SW480 (cell line): ENCODE measurements around the gene TMEM63B.
"Not testable (repeated sequence)": the region's sequence is repeated elsewhere in the genome, so short reads cannot be mapped to it uniquely, and the experiment has no call there.

Experiments
- DNase-seq: peaks from one replicate; pipeline ENCODE4 v3.0.0-alpha.2; 2016; ENCODE audit warnings: low spot score

The TMEM63B gene

DNA sequence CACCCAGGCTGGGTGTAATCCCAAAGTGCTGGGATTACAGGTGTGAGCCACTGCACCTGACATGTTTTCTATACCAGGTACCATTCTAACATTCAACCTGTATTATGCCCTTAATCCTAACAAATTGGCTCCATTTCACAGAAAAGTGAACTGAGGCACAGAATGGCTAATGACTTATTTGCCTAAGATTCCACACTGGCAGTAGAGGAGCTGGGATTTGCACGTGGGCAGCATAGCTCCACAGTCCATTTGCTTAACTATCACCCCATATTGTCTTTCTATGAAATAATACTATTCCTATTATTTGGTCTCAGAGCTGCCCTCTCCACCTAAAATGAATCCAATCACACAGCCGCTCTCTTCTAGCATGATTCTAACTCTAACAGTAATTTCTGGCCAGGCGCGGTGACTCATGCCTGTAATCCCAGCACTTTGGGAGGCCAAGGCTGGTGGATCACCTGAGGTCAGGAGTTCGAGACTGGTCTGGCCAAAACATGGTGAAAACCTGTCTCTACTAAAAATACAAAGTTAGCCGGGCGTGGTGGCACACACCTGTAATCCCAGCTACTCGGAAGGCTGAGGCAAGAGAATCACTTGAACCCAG is 66.1 kb downstream of the TMEM63B start:
- no peak for DNase-seq

DNA sequence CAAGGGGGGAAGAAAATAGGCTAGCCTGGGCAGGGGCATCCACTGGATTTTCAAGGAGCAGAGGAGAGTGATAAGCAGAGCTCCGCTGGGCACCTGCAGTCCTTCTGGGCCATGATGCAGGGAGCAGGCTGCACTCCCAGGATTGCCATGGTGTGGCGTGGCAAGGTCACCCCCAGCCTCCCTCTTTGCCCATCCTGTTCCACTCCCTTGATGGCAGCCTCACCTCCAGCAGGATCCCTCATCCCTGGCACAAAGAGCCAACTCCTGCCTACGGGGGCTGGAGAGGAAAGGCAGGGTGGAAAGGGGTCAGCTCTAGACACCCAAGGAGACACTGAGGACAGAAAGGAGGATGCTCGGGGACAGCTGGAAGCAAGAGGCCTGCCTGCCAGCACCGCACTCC is 67.0 kb downstream of the TMEM63B start:
- DNase-seq: no peak

DNA sequence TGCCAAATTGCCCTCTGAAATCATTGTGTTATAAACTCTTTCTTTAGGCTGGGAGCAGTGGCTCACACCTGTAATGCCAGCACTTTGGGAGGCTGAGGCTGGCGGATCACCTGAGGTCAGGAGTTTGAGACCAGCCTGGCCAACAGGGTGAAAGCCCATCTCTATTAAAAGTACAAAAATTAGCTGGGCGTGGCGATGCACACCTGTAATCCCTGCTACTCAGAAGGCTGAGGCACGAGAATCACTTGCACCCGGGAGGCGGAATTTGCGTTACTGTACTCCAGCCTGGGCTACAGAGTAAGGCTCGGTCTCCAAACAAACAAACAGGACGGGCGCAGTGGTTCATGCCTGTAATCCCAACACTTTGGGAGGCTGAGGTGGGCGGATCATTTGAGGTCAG is 69.0 kb downstream of the TMEM63B start:
- DNase-seq: not testable (repeated sequence)

DNA sequence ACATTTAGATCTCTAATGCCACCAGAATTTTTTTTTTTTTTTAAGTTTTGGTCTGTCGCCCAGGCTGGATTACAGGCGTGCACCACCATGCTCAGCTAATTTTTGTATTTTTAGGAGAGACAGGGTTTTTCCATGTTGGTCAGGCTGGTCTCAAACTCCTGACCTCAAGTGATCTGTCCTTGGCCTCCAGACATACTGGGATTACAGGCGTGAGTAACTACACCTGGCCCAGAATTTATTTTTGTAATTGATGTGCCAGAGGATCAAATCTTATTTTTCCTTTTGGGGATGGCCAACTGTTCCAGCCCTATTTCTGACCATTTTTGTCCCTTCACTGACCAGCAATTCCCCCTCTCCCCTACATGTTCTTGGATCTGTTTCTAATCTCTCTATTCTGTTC is 71.3 kb downstream of the TMEM63B start:
- no peak for DNase-seq

DNA sequence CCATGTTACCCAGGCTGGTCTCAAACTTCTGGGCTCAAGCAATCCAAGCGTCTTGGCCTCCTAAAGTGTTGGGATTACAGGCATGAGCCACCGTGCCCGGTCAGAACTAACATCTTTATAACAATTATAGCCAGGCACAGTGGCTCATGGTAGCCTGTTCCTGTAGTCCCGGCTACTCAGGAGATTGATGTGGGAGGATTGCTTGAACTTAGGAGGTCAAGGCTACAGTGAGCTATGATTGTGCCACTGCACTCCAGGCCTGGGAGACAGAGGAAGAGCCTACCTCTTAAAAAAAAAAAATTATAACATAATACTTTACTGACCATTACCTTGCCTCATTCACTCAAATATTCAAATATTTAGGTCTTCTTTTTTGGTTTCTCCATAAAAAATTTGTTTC is 72.5 kb downstream of the TMEM63B start:
- no peak for DNase-seq

DNA sequence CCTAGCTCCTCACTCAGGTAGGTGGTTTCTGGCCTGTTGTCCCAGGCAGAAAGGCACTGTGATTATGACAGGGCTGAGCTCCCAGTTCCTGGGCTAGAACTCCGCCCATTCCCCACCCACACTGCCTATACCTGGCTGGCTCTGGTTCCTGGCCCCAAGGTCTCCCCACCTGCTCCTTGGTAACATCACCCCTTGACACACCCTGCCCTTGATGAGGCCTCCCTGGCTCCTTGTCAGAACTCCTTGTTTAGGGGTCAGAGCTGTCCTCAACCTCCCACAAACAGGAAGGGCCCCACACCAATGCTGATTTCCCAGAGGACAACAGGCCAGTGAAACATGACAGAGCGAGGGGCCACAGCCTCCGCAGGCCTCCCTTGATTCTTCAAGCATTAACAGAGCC is 73.8 kb downstream of the TMEM63B start:
- no peak for DNase-seq

DNA sequence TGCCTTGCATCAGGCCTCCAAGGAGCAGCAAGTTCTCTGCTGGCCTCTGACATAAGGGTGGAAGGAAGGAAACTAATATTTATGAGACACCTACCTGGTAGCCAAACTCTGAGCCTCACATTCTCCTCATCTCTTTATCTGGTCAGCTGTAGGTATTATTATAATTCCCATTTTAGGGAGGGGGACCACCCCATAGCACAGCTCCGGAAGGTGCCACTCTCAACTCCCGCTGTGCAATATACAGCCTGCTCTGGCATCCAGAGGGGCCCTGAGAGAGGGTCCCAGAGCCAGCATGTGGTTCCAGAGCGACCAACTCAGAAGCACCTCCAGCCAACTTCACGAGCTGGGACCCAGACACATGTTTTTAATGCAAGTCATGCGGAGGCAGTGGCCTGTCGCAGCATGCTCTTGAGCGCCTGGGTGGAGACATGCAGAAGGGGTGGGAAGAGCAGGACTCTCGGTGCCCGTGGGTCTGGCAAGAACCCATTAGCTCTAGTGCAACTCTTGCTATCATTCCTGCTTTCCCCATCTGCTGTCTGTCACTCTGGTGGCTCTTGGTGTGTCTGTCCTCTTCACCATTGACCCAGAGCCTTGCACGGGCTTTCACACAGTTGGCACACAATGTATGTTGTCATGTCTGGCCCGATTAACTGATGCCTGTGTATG is 74.4 kb downstream of the TMEM63B start:
- no peak for DNase-seq

DNA sequence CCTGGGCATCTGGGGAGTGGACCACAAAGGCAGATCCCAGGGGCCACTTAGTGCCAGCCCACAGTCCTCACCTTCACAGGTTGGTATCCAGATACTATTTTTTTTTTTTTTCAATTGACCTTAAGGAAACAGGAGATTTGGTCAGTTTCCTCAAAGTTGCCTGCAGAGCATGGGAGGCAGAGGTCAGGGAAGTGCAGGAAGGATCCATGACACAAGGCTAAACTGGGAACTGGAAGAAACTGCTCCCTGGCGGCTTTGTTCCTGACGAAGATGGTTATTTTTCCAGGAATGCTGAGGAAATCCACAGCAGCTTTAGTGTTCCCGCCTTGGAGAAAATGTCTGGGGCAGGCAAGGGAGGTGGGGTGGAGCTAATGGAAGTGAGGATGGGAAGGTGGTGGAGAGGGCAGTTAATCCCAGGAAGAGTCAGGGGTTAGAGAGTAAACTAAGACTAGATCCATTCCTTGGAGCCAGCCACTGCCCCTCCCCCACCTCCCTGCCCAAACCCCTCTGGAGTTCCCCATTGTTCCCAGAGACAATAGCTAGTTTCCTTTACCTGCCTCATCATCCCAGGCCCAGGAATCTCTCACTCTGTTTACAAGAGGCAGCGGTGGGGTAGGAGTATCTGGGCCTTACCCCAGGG is 75.1 kb downstream of the TMEM63B start:
- DNase-seq: no peak

DNA sequence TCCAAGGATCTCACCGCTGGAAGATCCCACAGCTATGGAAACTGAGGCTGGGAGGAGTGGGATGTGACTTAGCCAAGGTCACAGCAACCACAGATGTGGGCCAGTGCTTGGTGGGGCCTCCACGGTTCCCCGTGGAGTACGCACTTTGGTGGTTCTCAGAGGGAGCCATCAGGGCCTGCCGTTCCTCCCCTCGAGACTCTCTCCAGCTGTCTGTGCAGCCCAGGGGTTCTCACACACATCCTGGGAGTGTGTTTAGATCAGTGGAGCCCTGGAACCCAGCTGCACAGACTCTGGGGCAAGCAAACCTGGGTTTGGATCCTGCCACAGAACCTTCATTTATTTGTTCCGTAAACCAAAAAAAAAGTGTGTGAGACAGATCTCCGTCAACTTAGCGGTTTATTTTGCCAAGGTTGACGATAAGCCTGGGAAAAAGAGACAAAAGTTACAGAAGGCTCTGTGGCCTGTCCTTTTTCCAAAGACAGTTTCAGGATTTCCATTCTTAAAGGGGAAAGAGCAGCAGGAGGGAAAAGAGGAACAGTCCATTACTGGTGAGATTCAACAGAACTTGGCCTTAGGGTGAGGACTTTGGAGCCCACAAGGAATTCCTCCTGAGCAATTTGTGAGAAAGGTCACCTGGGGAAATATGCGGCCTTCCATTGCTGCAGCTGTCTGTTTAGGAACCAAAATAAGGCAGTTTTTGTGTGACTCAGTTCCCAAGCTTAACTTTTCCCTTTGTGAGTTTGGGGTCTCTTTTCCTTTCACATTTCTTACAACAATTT is 75.8 kb downstream of the TMEM63B start:
- DNase-seq: no peak

DNA sequence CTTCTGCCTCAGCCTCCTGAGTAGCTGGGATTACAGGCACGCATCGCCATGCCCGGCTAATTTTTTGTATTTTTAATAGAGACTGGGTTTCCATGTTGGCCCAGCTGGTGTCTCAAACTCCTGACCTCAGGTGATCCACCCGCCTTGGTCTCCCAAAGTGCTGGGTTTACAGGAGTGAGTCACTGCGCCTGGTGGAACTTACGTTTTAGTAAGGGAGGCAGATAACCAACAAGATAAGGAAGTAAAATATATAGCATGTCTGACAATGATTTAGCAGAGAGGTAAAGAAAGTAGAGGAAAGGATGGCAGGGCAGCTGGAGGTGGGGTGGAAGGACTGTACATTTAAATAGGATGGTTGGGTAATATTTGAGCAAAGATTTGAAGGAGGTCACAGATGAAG is 76.6 kb downstream of the TMEM63B start:
- DNase-seq: no peak
